ENCODE results near the gene GAB3. TPM values are rescaled to one million over a fixed set of nuclear protein-coding genes. Genes with fewer than 3 reads are reported as not detected.
"Not testable (repeated sequence)": the region's sequence is repeated elsewhere in the genome, so short reads cannot be mapped to it uniquely, and the experiment has no call there.

GAB3 gene
- total RNA-seq, 1 donor from 2014 or later, result 4.5 TPM

DNA sequence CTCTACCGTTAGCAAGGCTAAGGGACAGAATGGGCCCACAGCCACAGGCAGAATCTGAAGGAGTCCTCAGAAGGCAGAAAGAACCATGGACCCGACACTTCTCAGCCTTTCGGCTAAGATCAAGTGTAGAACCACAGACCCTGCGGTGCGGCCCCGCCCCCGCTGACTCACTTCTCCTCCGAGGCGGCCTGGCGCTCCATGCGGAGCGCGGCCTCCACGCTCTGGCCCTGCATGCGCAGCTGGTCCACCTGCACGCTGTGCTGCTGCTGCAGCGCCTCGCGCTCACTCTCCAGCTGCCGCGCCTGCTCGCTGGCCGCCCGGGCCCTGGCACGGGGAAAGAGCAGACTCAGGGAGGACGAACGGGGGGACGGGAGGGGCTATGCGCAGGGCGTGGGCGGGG lies 107.2 kb downstream of the GAB3 start:
- H3K4me3 Mint-ChIP-seq (ENCODE audit: low read depth); intact Hi-C loops (cut with micrococcal nuclease); H3K36me3 Mint-ChIP-seq (ENCODE audit: low read depth); H3K4me1 Mint-ChIP-seq (ENCODE audit: low read depth); H3K9me3 Mint-ChIP-seq; H3K27me3 Mint-ChIP-seq (ENCODE audit: low read depth); H3K27ac Mint-ChIP-seq; DNase-seq (ENCODE audit: low spot score): not testable (repeated sequence)

DNA sequence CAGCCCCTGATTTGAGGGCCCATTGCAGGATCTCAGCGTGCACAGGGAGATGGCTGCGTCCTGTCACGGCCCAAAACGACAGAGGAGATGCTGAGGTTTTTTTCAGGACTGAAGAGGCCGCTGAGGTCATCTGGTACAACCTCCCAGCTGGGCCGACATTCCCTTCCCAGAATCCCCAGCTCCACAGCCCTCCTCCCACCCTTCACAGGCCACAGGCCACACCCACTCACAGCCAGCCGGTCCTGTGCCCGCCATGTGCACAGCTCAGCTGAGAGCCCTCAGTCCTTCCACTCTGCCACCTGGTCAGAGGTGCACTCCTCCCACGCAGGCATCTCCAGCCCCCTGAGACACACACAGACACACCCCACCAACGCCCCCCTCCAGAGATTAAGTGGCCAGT lies 109.1 kb downstream of the GAB3 start:
- H3K27me3 Mint-ChIP-seq (ENCODE audit: low read depth); H3K4me1 Mint-ChIP-seq (ENCODE audit: low read depth); H3K4me3 Mint-ChIP-seq (ENCODE audit: low read depth); H3K36me3 Mint-ChIP-seq (ENCODE audit: low read depth); H3K9me3 Mint-ChIP-seq; H3K27ac Mint-ChIP-seq; intact Hi-C loops (cut with micrococcal nuclease); DNase-seq (ENCODE audit: low spot score): not testable (repeated sequence)

DNA sequence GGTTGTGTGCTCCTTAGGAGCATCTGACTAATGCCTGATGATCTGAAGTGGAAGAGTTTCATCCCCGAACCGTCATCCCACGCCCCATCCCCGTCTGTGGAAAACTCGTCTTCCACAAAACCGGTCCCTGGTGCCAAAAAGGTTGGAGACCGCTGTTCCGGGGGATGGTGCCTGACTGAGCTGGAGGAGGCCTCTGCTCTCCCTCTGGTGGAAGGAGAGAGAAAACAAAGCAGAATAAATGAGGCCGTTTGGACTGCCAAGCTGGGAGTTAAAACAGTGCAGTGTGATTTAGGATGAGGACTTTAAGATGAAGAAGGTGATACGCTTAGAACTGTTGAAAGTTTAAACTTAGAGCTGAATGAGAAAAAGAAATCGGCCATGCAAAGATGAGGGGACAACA lies 117.2 kb downstream of the GAB3 start:
- DNase-seq (ENCODE audit: low spot score); intact Hi-C loops (cut with micrococcal nuclease); H3K27ac Mint-ChIP-seq; H3K4me3 Mint-ChIP-seq (ENCODE audit: low read depth); H3K9me3 Mint-ChIP-seq; H3K27me3 Mint-ChIP-seq (ENCODE audit: low read depth); H3K4me1 Mint-ChIP-seq (ENCODE audit: low read depth); H3K36me3 Mint-ChIP-seq (ENCODE audit: low read depth): not testable (repeated sequence)

DNA sequence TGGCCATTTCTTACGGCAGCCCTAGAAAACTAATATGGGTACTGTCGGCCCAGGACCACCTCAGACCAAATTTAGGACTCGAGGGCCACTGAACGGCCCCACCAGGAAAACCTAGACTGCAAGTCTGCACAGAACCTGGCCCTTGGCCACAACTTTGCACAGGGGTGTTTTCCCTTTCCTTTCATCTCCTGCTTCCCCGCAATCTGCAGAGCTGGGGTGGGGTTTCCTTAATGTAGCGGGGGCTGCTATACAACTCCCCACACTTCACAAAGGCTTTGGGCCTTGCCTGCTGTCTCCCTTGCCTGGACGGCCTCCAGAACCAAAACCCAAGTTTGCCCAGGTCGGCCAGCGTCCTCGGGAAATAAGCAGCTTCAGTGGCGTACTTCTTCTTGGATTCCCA lies 119.9 kb downstream of the GAB3 start:
- H3K27me3 Mint-ChIP-seq (ENCODE audit: low read depth); DNase-seq (ENCODE audit: low spot score); H3K4me1 Mint-ChIP-seq (ENCODE audit: low read depth); intact Hi-C loops (cut with micrococcal nuclease); H3K9me3 Mint-ChIP-seq; H3K27ac Mint-ChIP-seq; H3K4me3 Mint-ChIP-seq (ENCODE audit: low read depth); H3K36me3 Mint-ChIP-seq (ENCODE audit: low read depth): not testable (repeated sequence)

DNA sequence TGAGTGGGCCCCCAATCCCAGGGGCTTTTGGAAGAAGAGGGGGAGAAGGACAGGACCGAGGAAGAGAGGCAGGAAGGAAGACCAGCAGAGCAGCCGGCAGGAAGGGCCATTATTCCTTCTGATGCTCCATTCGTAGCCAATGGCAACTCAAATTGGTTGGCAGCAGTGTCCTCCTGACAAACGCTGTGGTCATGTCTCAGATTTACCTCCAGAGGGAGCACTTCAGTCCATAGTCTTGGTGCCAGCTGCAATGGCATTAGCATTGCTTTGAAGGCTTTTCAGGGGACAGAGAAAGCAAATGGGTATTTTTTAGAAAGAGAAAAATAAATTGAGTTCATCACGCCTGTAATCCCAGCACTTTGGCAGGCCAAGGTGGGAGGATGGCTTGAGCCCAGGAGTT lies 121.9 kb downstream of the GAB3 start:
- intact Hi-C loops (cut with micrococcal nuclease); H3K9me3 Mint-ChIP-seq; H3K27ac Mint-ChIP-seq; H3K27me3 Mint-ChIP-seq (ENCODE audit: low read depth); H3K4me3 Mint-ChIP-seq (ENCODE audit: low read depth); DNase-seq (ENCODE audit: low spot score); H3K36me3 Mint-ChIP-seq (ENCODE audit: low read depth); H3K4me1 Mint-ChIP-seq (ENCODE audit: low read depth): not testable (repeated sequence)

Other genes with a start within 250 kb of the GAB3 start
- gene FAM3A, start 234.8 kb downstream of the GAB3 start, total RNA-seq, result 39.2 and 39.8 TPM in 2 replicates
- gene G6PD, start 204.2 kb downstream of the GAB3 start, total RNA-seq, result 82.8 and 86.4 TPM in 2 replicates
- 40.5 and 41.7 TPM in 2 replicates for gene IKBKG, start 203.5 kb downstream of the GAB3 start, total RNA-seq
- gene CTAG1A, start 165.9 kb downstream of the GAB3 start, total RNA-seq, result not detected in 2 replicates
- gene CTAG1B, start 131.8 kb downstream of the GAB3 start, total RNA-seq, result not detected in 2 replicates
- gene CTAG2, start 97.5 kb downstream of the GAB3 start, total RNA-seq, result not detected in 2 replicates
- 150 TPM in 2 replicates for gene DKC1, start 11.8 kb upstream of the GAB3 start, total RNA-seq
- gene MPP1, start 54.4 kb upstream of the GAB3 start, total RNA-seq, result 27.7 and 31.5 TPM in 2 replicates
- gene SMIM9, start 83.6 kb upstream of the GAB3 start, total RNA-seq, result not detected in 2 replicates
- gene F8A1, start 135.3 kb upstream of the GAB3 start, total RNA-seq, result 25.6 and 27.0 TPM in 2 replicates

All from activated T-helper 2 cell treated with anti-CD3 and anti-CD28 coated beads, Interferon-gamma antibody, Interleukin-2, Interleukin-4, amounts not matched to agents 10 μg/mL and 5 μg/mL and 100 μg/mL, durations not matched to agents 14 hours and 24 hours and 36 hours (primary cell).